A549 treated with dexamethasone at 1 μM for 4 hours (cell line): ENCODE data around the gene RAD9A. TPM values are rescaled to one million over a fixed set of nuclear protein-coding genes. Genes with fewer than 3 reads are reported as not detected.

ENCODE experiments used
- total RNA-seq: library from RNA; stranded (reverse); fragments of 200-300 nt; extraction: Qiagen RNA extraction; gene quantifications from 5 replicates; pipeline ENCODE4 v1.2.3, GENCODE V29; 2022

RAD9A gene
- 17.4 to 25.4 TPM (median 23.1 TPM) in 5 replicates for total RNA-seq

DNA sequence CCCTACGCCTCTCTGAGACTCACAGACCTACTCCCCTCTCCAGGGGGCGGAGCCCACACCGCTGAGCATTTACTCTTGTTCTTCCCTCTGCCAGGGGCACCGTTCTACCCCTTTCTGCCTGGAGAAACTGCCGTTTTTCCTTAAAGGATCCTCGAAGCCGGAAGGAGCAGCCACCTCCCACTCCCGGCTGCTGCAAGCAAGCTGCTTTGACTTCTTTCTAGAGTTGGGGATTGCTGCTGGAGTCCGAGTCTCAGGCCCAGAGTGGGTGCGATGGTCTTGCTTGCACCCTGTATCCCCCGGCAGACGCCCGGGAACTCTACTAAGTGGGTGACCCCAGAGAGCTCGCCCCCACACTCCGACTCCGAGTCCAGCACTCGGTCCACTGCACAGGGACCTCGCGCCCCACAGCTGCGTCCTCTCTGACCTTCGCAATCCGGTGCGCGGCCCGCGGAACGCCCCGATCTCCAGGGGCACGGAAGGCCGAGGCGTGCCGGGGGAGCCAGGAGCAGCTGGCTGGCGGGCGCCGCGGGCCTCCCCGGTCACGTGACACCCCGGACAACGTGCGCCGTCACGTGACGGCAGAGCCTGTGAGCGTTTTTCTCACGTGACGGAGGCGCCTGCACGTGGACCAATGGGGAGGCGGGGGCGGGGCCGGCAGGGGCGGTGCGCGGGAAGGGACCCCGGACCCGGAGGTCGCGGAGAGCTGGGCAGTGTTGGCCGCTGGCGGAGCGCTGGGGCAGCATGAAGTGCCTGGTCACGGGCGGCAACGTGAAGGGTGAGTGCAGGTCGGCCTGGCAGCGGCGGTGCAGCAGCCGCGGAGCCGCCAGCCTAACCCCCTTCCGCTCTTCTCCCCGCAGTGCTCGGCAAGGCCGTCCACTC is at the start of gene RAD9A:
Gene RAD9A (plus strand): TSS at position 683 of the 879 bp plus-strand sequence. CDS start 59 bp downstream, at position 742.

DNA sequence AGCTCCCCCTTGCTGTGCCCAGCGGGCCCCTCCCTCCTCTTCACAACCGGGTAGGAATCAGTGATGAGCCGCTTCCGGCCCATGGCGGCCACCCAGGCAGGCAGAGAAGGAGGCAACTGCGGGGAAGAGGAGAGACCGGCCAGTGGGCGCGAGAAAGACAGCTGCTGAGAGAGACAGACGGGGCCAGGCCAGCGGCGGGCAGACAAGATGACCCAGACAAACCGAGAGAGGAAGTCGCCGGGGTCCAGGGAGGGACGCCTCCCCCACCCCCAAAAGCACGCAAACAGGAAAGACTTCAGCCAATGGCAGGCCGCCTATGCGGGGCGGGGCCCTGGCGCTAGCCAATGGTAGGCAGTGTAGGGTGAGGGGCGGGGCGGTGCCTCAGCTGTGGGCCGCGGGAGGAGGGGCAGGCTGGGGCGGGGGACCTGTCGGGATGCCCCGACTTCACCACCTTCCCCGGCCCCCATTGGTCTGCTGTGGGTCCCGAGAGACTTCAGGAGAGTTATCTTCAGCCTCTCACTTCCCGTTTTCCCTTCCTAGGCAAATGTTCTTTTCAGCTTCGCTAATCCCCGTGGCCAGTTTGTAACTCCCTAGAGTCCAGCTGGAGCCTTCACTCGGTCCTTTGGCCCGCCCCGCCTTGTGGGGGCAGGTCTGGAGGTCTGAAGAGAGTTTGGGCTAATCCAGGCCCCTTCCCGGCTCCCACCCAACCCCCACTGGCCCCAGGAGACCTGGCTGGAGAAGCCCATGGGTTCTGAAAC is 38.3 kb upstream of the RAD9A start, which contains the start of gene POLD4:
Gene POLD4 (minus strand): TSS at position 230 of the 758 bp plus-strand sequence. CDS start 147 bp downstream, at position 83.

DNA sequence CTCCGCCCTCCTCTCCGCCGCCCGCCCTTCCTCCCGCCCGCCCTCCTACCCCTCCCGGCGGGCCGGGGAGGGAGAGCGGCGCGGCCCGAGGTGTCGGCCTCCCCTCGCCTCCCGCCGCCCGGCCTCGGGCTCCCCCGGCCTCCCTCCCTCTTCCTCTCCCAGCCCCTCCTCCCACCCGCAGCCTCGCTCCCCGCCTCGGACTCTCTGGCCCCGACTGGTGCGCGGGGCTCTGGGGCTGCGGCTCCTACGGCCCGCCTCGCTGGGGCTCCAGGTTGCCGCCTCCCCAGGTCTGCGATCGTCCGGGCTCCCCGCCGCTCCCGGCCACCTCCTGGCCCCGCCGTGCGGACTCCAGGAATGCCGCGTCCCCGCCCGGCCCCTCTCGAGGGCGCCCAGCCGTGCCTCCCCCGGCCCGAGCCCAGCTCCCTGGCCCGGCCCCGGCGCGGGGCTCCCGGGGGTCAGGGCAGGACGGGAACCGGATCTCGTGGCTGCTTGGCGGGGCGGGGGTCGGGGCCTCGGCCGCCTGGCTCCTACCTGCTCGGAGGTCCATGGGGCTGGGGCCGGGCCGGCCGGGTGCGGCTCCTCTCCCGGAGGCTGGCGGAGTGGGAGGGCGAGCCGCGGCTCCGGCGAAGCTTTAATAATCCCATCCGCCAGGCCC is 18.7 kb upstream of the RAD9A start, which contains the start of gene CLCF1:
Gene CLCF1 (minus strand): TSS at position 606 of the 655 bp plus-strand sequence. CDS start 59 bp downstream, at position 547.

DNA sequence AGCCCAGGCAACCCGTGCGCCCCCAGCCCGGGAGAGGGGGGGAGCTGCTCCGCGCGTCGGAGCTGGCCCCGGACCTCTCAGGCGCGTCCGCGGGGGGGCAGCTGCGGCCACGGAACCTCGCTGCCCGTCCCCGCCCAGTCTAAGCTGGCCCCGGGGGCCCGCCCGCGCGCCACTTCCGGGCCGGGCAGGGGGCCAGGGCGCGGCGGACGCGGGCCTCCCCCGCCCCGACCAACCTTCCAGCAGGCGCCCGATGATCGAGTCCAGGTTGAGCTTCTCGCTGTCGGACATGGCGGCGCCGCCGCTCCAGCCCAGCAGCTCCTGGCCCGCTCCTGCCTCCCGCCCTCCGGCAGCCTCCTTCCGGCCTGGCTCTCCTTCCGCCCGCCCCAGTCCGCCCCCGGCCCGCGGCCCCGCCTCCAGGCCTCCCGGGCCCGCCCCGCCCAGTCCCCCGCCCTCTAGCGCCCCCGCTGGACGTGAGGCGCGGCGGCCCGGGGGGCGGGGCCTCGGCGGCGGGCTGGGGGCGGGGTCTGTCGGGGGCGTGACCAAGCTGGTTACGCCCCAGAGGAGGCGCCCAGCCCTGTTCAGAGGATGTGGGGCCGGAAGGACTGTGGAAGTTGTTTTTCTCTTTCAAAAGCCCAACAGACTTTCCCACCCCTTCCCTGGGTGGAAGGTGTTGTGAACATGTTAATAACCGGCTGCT is 9.9 kb downstream of the RAD9A start, which contains the start of gene PPP1CA:
Gene PPP1CA (minus strand): TSS at position 364 of the 697 bp plus-strand sequence. CDS start 76 bp downstream, at position 288.

DNA sequence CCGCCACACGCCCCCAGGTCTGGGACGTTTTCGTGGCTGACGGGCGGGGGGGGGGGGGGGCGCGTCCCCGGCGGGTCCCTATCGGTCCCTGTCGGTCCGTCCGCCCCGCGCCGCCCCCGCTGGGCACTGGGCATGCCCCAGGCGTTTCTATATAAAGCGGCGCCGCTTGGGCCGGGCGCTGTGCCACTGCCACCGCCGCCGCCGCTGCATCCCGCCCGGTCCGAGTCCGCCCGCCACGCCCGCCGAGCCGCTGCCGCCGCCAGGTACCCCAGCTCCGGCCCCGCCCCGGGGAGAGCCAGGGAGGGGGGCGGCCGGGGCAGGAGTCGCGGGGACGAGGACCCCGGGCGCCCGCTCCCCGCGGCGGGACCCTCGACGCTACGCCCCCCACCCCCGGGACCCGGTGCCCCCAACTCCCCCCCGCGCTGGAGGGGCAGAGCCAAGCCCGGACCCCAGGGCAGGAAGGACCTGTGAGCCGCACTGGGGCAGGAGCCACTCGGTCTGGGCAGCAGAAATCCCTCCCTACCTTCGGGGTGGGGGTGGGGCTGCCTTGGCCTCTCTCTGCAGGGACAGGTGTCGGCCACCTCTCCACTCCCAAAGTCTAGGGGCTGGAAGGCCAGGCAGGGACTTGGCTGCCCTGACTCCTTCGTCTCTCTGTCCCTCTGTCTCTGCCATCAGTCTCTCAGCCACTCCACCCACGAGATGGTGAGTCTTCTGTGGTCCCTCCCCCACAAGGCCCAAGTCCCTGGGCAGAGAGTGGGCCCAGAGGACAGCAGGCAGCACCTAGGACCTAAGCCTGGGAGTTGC is 23.9 kb downstream of the RAD9A start, which contains the start of gene CARNS1:
Gene CARNS1 (plus strand): TSS at position 178 of the 804 bp plus-strand sequence. CDS start 522 bp downstream, at position 700.

DNA sequence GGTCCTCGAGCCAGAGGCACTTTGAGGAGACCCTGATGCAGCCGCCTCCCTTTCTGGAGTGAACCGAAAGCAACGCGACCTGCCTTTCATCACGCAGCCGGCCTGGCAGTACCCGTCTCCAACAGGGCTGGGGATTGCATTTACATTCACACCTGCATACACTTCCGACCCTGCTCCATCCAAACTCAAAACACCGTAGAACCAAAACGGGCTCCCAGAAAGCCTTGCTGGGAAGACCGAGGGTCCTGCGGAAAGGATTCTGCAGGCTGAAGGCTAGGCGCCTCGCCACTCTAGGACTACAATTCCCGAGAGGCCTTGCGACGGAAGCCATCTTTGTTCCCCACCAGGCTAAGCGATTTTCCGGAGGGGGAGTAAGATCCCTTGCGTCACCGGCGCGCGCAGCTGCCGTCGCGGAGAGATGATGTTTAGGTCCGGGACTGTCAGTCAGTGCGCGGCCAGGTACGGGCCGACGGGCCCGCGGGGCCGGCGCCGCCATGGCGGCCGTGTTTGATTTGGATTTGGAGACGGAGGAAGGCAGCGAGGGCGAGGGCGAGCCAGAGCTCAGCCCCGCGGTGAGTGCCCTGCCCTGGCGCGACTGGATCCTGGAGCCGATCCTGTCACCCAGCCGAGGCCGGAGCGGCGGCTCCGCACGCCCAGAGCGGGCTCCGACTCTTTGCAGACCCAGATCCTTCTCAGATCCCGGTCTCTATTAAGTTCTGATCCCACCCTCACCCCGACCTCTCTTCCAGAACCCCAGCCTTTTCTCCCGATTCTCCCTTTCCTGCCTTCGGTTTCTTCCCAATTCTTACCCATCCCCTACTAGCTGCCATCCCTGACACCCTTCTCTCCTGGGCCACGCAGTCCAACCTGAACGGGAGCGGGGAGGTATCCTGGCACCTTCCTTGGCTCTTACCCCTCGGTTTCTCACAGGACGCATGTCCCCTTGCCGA is 36.5 kb downstream of the RAD9A start, which contains the start of gene RPS6KB2:
Gene RPS6KB2 (plus strand): TSS at position 443 of the 950 bp plus-strand sequence. CDS start 52 bp downstream, at position 495.

DNA sequence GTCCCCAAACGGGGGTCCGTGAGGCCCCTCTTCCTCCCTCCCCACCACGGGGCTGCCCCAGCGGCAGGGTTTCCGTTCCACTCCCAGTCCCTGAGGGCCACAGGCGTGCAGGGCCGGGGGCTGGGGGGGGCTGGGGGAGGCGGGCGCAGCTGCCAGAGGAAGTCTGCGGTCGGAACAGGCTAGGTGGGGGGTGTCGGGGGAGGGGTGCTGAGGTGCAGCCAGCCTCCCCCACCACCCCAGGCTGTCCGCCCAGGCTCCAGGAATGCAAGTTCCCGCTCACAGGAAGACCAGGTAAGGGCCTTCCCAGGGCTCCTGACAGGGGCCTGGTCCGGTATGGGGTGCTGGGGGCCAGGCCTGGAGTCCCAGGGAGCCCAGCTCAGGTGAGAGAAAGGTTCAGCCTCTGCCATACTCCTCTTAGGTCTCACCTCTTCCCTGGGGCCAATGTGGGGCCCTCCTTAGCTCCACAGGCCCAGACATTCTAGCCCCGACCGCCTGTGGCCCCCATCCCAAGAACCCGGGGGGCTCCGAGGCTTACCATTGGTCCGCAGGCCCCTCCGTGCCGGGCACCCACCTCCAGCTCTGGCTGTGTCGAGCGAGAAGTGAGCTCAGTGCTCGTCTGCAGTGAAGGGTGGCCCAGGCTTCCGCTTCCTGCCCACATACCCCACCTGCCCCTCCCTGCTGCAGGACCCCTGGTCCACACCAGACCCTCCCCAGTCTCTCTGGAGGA is 45.5 kb downstream of the RAD9A start, which contains the start of gene PTPRCAP:
Gene PTPRCAP (minus strand): TSS at position 601 of the 727 bp plus-strand sequence. CDS start 63 bp downstream, at position 538.

Other genes starting within 250 kb of the RAD9A start
- gene GRK2, start 125.5 kb upstream of the RAD9A start, total RNA-seq = 21.3 to 34.9 TPM (median 32.5 TPM) in 5 replicates
- 13.3 to 25.0 TPM (median 22.5 TPM) in 5 replicates for gene ANKRD13D, start 102.7 kb upstream of the RAD9A start, total RNA-seq
- gene SSH3, start 88.5 kb upstream of the RAD9A start, total RNA-seq = 16.4 to 20.9 TPM (median 18.4 TPM) in 5 replicates
- gene POLD4, start 38.4 kb upstream of the RAD9A start, total RNA-seq = 172 to 195 TPM (median 183 TPM) in 5 replicates
- gene CLCF1, start 18.4 kb upstream of the RAD9A start, total RNA-seq = 28.8 to 36.7 TPM (median 32.5 TPM) in 5 replicates
- 264 to 298 TPM (median 276 TPM) in 5 replicates for gene PPP1CA, start 9.9 kb downstream of the RAD9A start, total RNA-seq
- gene TBC1D10C, start 12.1 kb downstream of the RAD9A start, total RNA-seq = 0.07 to 0.22 TPM (median 0.12 TPM) in 4 of 5 replicates, not detected in the other
- 0.03 to 0.16 TPM (median 0.11 TPM) in 5 replicates for gene CARNS1, start 23.7 kb downstream of the RAD9A start, total RNA-seq
- gene RPS6KB2, start 36.5 kb downstream of the RAD9A start, total RNA-seq = 37.3 to 50.0 TPM (median 48.8 TPM) in 5 replicates
- 0.18 to 0.39 TPM (median 0.28 TPM) in 5 replicates for gene PTPRCAP, start 45.7 kb downstream of the RAD9A start, total RNA-seq
- 42.1 to 61.9 TPM (median 59.9 TPM) in 5 replicates for gene CORO1B, start 51.5 kb downstream of the RAD9A start, total RNA-seq
- gene GPR152, start 60.7 kb downstream of the RAD9A start, total RNA-seq = 0.07 TPM in 1 of 5 replicates, not detected in the others
- gene CABP4, start 63.4 kb downstream of the RAD9A start, total RNA-seq = not detected in 5 replicates
- gene TMEM134, start 77.3 kb downstream of the RAD9A start, total RNA-seq = 37.1 to 67.8 TPM (median 58.9 TPM) in 5 replicates
- 40.6 to 43.2 TPM (median 43.0 TPM) in 5 replicates for gene AIP, start 91.0 kb downstream of the RAD9A start, total RNA-seq
- 21.8 to 40.9 TPM (median 38.0 TPM) in 5 replicates for gene PITPNM1, start 113.4 kb downstream of the RAD9A start, total RNA-seq
- gene CDK2AP2, start 116.2 kb downstream of the RAD9A start, total RNA-seq = 57.8 to 84.5 TPM (median 82.5 TPM) in 5 replicates
- not detected in 5 replicates for gene CABP2, start 131.5 kb downstream of the RAD9A start, total RNA-seq
- gene GSTP1, start 191.8 kb downstream of the RAD9A start, total RNA-seq = 1,418 to 1,585 TPM (median 1,568 TPM) in 5 replicates
- gene NDUFV1, start 214.9 kb downstream of the RAD9A start, total RNA-seq = 130 to 145 TPM (median 142 TPM) in 5 replicates
- 8.5 to 12.6 TPM (median 11.3 TPM) in 5 replicates for gene NUDT8, start 238.0 kb downstream of the RAD9A start, total RNA-seq
- gene TBX10, start 247.8 kb downstream of the RAD9A start, total RNA-seq = not detected in 5 replicates